A673 (cell line): ENCODE data around the gene LALBA. TPM values are rescaled to one million over a fixed set of nuclear protein-coding genes. Genes with fewer than 3 reads are reported as not detected.

Experiments
- Bru-seq: library from RNA; stranded (reverse); fragments of 400-500 nt; gene quantifications from one replicate; lab custom pipeline; 2021; lab: Mats Ljungman, UMichigan
- BruChase-seq, 2 experiments: library from RNA; stranded (reverse); fragments of 400-500 nt; gene quantifications; one replicate each; lab custom pipeline; 2021; lab: Mats Ljungman, UMichigan
- BruUV-seq: library from RNA; stranded (reverse); fragments of 400-500 nt; replicated peaks from 2 replicates; lab custom pipeline; 2021; lab: Mats Ljungman, UMichigan
- CTCF ChIA-PET: fragments of 300-600 bp; sonication (Branson Sonifier 250); formaldehyde crosslinking; loops from one replicate; lab custom pipeline; 2022; ENCODE audit warnings: antibody characterized with exemption; lab: Charles Lee
- POLR2A ChIA-PET: fragments of 300-600 bp; sonication (Branson Sonifier 250); formaldehyde crosslinking; loops from one replicate; lab custom pipeline; 2022; ENCODE audit warnings: antibody characterized with exemption; ENCODE audit not compliant: low non-redundant PET; lab: Charles Lee
- DNase-seq: peaks from one replicate; pipeline ENCODE4 v3.0.0-alpha.2; 2015; ENCODE audit warnings: low spot score
- H3K27ac ChIP-seq: fragments of 200-600 bp; sonication (generic); 2 replicates; pipeline ENCODE4 v1.5.1; 2016; ENCODE audit warnings: mixed run types, low read depth, mild to moderate bottlenecking, mixed read lengths, antibody characterized with exemption, low read length; ENCODE audit not compliant: poor library complexity, severe bottlenecking
- H3K27me3 ChIP-seq: fragments of 200-600 bp; sonication (generic); replicated peaks from 2 replicates; pipeline ENCODE4 v1.6.1; 2017; ENCODE audit warnings: mixed run types, low read depth, mild to moderate bottlenecking, mixed read lengths, antibody characterized with exemption, low read length; ENCODE audit not compliant: insufficient read depth, poor library complexity
- H3K36me3 ChIP-seq: fragments of 200-600 bp; sonication (generic); 2 replicates; pipeline ENCODE4 v1.6.1; 2016; ENCODE audit warnings: mixed run types, mild to moderate bottlenecking, mixed read lengths, antibody characterized with exemption, low read length; ENCODE audit not compliant: insufficient read depth, poor library complexity, severe bottlenecking
- H3K4me1 ChIP-seq: fragments of 200-600 bp; sonication (generic); 2 replicates; pipeline ENCODE4 v1.6.1; 2017; ENCODE audit warnings: mixed run types, mild to moderate bottlenecking, mixed read lengths, antibody characterized with exemption, low read length; ENCODE audit not compliant: insufficient read depth, poor library complexity, severe bottlenecking
- H3K4me3 ChIP-seq: fragments of 200-600 bp; sonication (generic); 2 replicates; pipeline ENCODE4 v1.5.1; 2016; ENCODE audit warnings: low read depth, mixed run types, mild to moderate bottlenecking, mixed read lengths, low read length; ENCODE audit not compliant: poor library complexity, severe bottlenecking
- H3K9me3 ChIP-seq: fragments of 200-600 bp; sonication (generic); 2 replicates; pipeline ENCODE4 v1.6.1; 2016; ENCODE audit warnings: mixed run types, low read depth, mild to moderate bottlenecking, mixed read lengths, antibody characterized with exemption, low read length; ENCODE audit not compliant: poor library complexity, severe bottlenecking
- CTCF ChIP-seq: fragments of 300-800, 200-600 bp; sonication (generic); conservative IDR thresholded peaks from 2 replicates; pipeline ENCODE4 v1.5.1; 2017; ENCODE audit warnings: low read depth, mild to moderate bottlenecking, antibody characterized with exemption, low read length, moderate library complexity, mixed read lengths
- EZH2 ChIP-seq: fragments of 200-600 bp; sonication (generic); IDR thresholded peaks from 2 replicates; pipeline ENCODE4 v1.6.1; 2017; ENCODE audit warnings: borderline replicate concordance, low read depth, mild to moderate bottlenecking, mixed read lengths, antibody characterized with exemption, low read length; ENCODE audit not compliant: poor library complexity, severe bottlenecking
- intact Hi-C: fragments of 100-400 bp; cut with micrococcal nuclease; formaldehyde crosslinking; loops from one replicate; pipeline ENCODE4 v1.10.0; 2022; ENCODE audit not compliant: unreplicated experiment
- long read RNA-seq: library from polyadenylated mRNA; stranded (forward); transcript quantifications from one replicate; pipeline ENCODE4 v2.0.0, GENCODE V29; 2022
- total RNA-seq: library from RNA; stranded (reverse); gene quantifications from 2 replicates; pipeline ENCODE4 v1.2.3, GENCODE V29; 2021

LALBA gene
- total RNA-seq (not detected in 2 replicates), Bru-seq, nascent RNA (percentile 17 among the genes with signal in this experiment), BruChase-seq, experiment 1, labeled RNA remaining after a 2-hour chase (not detected), BruChase-seq, experiment 2, labeled RNA remaining after a 6-hour chase (percentile 17 among the genes with signal in this experiment)
- long read RNA-seq, result 0 reads

GRCh38 chr12:48569946-48570345 is at the start of gene LALBA:
LALBA (minus strand) TSS chr12:48570046; CDS start chr12:48570020, 26 bp downstream.
- Histone ChIP-seq H3K4me1 (no peaks in the 10 kb centered on the region), H3K9me3 (no peaks in the 10 kb centered on the region), H3K4me3 (no peak within 1 kb of the TSS), H3K36me3 (no peaks in the 10 kb centered on the region), H3K27me3 (peaks cover 19% of the 10 kb centered on the region), H3K27ac (no peak within 1 kb of the TSS)
- BruUV-seq, result no TSS peak
- intact Hi-C loops, result no loop called here
- DNase-seq, result no peak
- TF ChIP-seq EZH2, result no peak
- TF ChIP-seq CTCF, result no peak
- CTCF ChIA-PET, result no interaction called here
- POLR2A ChIA-PET, result no interaction called here

- no peaks in the 10 kb centered on the region for H3K9me3 ChIP-seq
- POLR2A ChIA-PET, result interaction anchor here (0.6 kb wide), 1 partner anchor 46 kb away, joined by 3 read pairs; no protein-coding TSS in a partner anchor
- no peak overlapping the region for H3K27ac ChIP-seq
- no TSS peak for BruUV-seq
- H3K36me3 ChIP-seq, result no peaks in the 10 kb centered on the region
- H3K27me3 ChIP-seq, result no peaks in the 10 kb centered on the region
- no peak overlapping the region for H3K4me3 ChIP-seq
- intact Hi-C loops, result loop anchor here (1.0 to 10.0 kb wide), 3 partner anchors 76 to 534 kb away; partner anchors contain the start of gene CCDC184
- CTCF ChIA-PET, result interaction anchor here (0.6 to 1.3 kb wide), 8 partner anchors 76 to 669 kb away, joined by 3 to 16 read pairs (median 4); no protein-coding TSS in a partner anchor
- no peaks in the 10 kb centered on the region for H3K4me1 ChIP-seq
- TF ChIP-seq CTCF, result peak; percentile 98
- no peak for TF ChIP-seq EZH2
- peak; percentile 80 for DNase-seq
Measured at GRCh38 chr12:48618541-48618940, 48.7 kb upstream of the LALBA start.

- no peak for DNase-seq
- intact Hi-C loops, result loop anchor here (10.0 kb wide), 2 partner anchors 431 to 531 kb away; partner anchors contain the start of gene CCDC184
- Histone ChIP-seq H3K9me3 (no peaks in the 10 kb centered on the region), H3K27ac (no peak overlapping the region), H3K4me1 (no peaks in the 10 kb centered on the region), H3K4me3 (no peak overlapping the region), H3K27me3 (no peaks in the 10 kb centered on the region), H3K36me3 (no peaks in the 10 kb centered on the region)
- ChIA-PET POLR2A (no interaction called here), CTCF (no interaction called here)
- no peak for TF ChIP-seq CTCF
- TF ChIP-seq EZH2, result no peak
- BruUV-seq, result no TSS peak
Measured at GRCh38 chr12:48615681-48616080, 45.8 kb upstream of the LALBA start.
